Testis (tissue), 2 donors: Measurements from ENCODE around the gene CARD14.
"Not testable (repeated sequence)": the region's sequence is repeated elsewhere in the genome, so short reads cannot be mapped to it uniquely, and the experiment has no call there.

Experiments used
- POLR2A ChIP-seq: fragments of 450-650 bp; IDR thresholded peaks from one replicate; pipeline ENCODE4 v1.6.1; 2017; ENCODE audit warnings: antibody characterized with exemption, mild to moderate bottlenecking, moderate library complexity
- TF ChIP-seq, protein P1 (sequence below), 3 experiments: fragments of 450-650 bp in 2 of 3; fragments of 200-600 bp in 1 of 3; sonication (generic) in 1 of 3; IDR thresholded peaks; one replicate each; pipeline ENCODE4 v1.5.1; 2016 to 2019; ENCODE audit warnings: antibody characterized with exemption in 3 of 3, mild to moderate bottlenecking in 2 of 3, moderate library complexity in 1 of 3

DNA sequence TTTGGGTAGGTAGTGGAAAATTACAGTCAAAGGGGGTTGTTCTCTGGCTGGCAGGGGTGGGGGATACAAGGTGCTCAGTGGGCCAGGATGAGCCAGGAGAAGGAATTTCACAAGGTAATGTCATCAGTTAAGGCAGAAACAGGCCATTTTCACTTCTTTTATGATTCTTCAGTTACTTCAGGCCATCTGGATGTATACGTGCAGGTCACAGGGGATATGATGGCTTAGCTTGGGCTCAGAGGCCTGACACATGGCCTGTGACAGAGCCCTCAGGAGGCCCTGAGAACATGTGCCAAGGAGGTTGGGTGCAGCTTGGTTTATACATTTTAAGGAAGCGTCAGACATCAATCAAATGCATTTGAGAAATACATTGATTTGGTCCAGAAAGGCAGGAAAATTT, 88.5 kb downstream of the CARD14 start:
- TF ChIP-seq, protein P1, sequence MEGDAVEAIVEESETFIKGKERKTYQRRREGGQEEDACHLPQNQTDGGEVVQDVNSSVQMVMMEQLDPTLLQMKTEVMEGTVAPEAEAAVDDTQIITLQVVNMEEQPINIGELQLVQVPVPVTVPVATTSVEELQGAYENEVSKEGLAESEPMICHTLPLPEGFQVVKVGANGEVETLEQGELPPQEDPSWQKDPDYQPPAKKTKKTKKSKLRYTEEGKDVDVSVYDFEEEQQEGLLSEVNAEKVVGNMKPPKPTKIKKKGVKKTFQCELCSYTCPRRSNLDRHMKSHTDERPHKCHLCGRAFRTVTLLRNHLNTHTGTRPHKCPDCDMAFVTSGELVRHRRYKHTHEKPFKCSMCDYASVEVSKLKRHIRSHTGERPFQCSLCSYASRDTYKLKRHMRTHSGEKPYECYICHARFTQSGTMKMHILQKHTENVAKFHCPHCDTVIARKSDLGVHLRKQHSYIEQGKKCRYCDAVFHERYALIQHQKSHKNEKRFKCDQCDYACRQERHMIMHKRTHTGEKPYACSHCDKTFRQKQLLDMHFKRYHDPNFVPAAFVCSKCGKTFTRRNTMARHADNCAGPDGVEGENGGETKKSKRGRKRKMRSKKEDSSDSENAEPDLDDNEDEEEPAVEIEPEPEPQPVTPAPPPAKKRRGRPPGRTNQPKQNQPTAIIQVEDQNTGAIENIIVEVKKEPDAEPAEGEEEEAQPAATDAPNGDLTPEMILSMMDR (IDR thresholded peaks at IDR 0.05) = not testable (repeated sequence)
- TF ChIP-seq POLR2A = not testable (repeated sequence)
